CD4-positive, alpha-beta T cell (primary cell): ENCODE measurements around the gene TRPV5. TPM values are rescaled to one million over a fixed set of nuclear protein-coding genes. Genes with fewer than 3 reads are reported as not detected.
"Not testable (repeated sequence)": the region's sequence is repeated elsewhere in the genome, so short reads cannot be mapped to it uniquely, and the experiment has no call there.

ENCODE experiments used
- ATAC-seq: fragments of 200-7000 bp; cut with Tn5 transposase; one replicate; pipeline ENCODE4 v1.10.0; 2022; ENCODE audit warnings: mild to moderate bottlenecking; ENCODE audit not compliant: poor library complexity
- CTCF ChIA-PET: fragments of 350-600 bp; sonication (Branson Sonifier 250); formaldehyde crosslinking; loops from one replicate; lab custom pipeline; 2021; ENCODE audit warnings: antibody characterized with exemption, inconsistent platforms; lab: Charles Lee
- POLR2A ChIA-PET: fragments of 350-600 bp; sonication (Branson Sonifier 250); formaldehyde crosslinking; loops from one replicate; lab custom pipeline; 2021; ENCODE audit warnings: antibody characterized with exemption, inconsistent platforms; lab: Charles Lee
- DNase-seq, 14 experiments: peaks; one replicate each; pipeline ENCODE4 v3.0.0-alpha.2; 2013 to 2020; ENCODE audit warnings: mixed read lengths in 2 of 14
- H3K27ac ChIP-seq, 2 donors: one replicate each; pipeline versions ENCODE4 v1.5.1 to v1.7.0; 2013; ENCODE audit warnings: low read length in 2 of 2, low read depth in 1 of 2, mild to moderate bottlenecking in 1 of 2
- H3K27me3 ChIP-seq, 2 experiments: 1 replicate in 1 of 2; 2 replicates in 1 of 2; pipeline versions ENCODE4 v1.6.1 to v1.7.0; 2013; ENCODE audit warnings: low read length in 2 of 2, control low read depth in 1 of 2, mild to moderate bottlenecking in 1 of 2, moderate library complexity in 1 of 2; ENCODE audit not compliant: insufficient read depth in 2 of 2, control insufficient read depth in 1 of 2
- H3K36me3 ChIP-seq: one replicate; pipeline ENCODE4 v1.6.1; 2013; ENCODE audit warnings: low read length, control low read depth; ENCODE audit not compliant: insufficient read depth
- H3K4me1 ChIP-seq: one replicate; pipeline ENCODE4 v1.6.1; 2013; ENCODE audit warnings: low read length, control low read depth; ENCODE audit not compliant: insufficient read depth
- H3K4me3 ChIP-seq: one replicate; pipeline ENCODE4 v1.5.1; 2013; ENCODE audit warnings: mild to moderate bottlenecking, low read length, moderate library complexity
- H3K9me3 ChIP-seq, 2 experiments: 1 replicate in 1 of 2; 2 replicates in 1 of 2; pipeline versions ENCODE4 v1.6.1 to v1.7.0; 2013; ENCODE audit warnings: low read length in 2 of 2, mild to moderate bottlenecking in 2 of 2, control low read depth in 1 of 2, moderate library complexity in 1 of 2; ENCODE audit not compliant: control insufficient read depth in 1 of 2, insufficient read depth in 1 of 2
- H3K27ac Mint-ChIP-seq: one replicate; pipeline ENCODE4 v1.8.0; 2020; ENCODE audit warnings: mixed read lengths
- H3K27me3 Mint-ChIP-seq: one replicate; pipeline ENCODE4 v1.8.0; 2021; ENCODE audit warnings: mixed read lengths
- H3K36me3 Mint-ChIP-seq: one replicate; pipeline ENCODE4 v1.8.0; 2021; ENCODE audit warnings: low read depth, mixed read lengths
- H3K4me1 Mint-ChIP-seq: one replicate; pipeline ENCODE4 v1.8.0; 2021; ENCODE audit warnings: low read depth, mixed read lengths
- H3K4me3 Mint-ChIP-seq: one replicate; pipeline ENCODE4 v1.8.0; 2020; ENCODE audit warnings: mild to moderate bottlenecking, mixed read lengths
- H3K9me3 Mint-ChIP-seq: one replicate; pipeline ENCODE4 v1.8.0; 2020; ENCODE audit warnings: mixed read lengths
- CTCF ChIP-seq: fragments of 200-600 bp; IDR thresholded peaks from one replicate; pipeline ENCODE4 v1.8.0; 2022; ENCODE audit warnings: antibody characterized with exemption, mild to moderate bottlenecking
- intact Hi-C, 2 experiments: fragments of 100-400 bp; cut with DNase I in 1 of 2; cut with micrococcal nuclease in 1 of 2; formaldehyde crosslinking; loops; one replicate each; pipeline versions ENCODE4 v1.15.1 to v1.9.0; 2023 to 2025; cut with DNase I, micrococcal nuclease
- polyA plus RNA-seq, 2 donors: library from polyadenylated mRNA; unstranded; fragments of 120-200 nt; gene quantifications; one replicate each; pipeline ENCODE4 v1.2.1, GENCODE V29; 2013
- total RNA-seq, 174 experiments: library from RNA in 2 of 174; stranded (reverse) in 2 of 174; gene quantifications; one replicate each; pipeline ENCODE4 v1.2.3 and lab custom pipeline; 2021 to 2026

The TRPV5 gene
- not detected for total RNA-seq
- polyA plus RNA-seq (2013, experiment 1 of 2), result not detected
- not detected for polyA plus RNA-seq (2013, experiment 2 of 2)
- total RNA-seq (lab: John Stamatoyannopoulos, UW), result 0 to 0.17 (median 0) reads per million in 172 experiments

GRCh38 chr7:142933624-142934023, at the start of gene TRPV5:
TSS of gene TRPV5 (minus strand) at chr7:142933746. CDS start at chr7:142933459, 287 bp downstream.
- no peaks in the 10 kb centered on the region for H3K9me3 Mint-ChIP-seq

GRCh38 chr7:142978402-142978801, 44.9 kb upstream of the TRPV5 start:
- H3K4me1 ChIP-seq, POLR2A ChIA-PET, H3K9me3 ChIP-seq, H3K27ac Mint-ChIP-seq, H3K27me3 Mint-ChIP-seq, H3K27ac ChIP-seq, H3K4me3 Mint-ChIP-seq, H3K36me3 ChIP-seq, H3K27me3 ChIP-seq, H3K4me3 ChIP-seq, H3K4me1 Mint-ChIP-seq, DNase-seq, intact Hi-C loops, ATAC-seq, H3K36me3 Mint-ChIP-seq, CTCF ChIA-PET, H3K9me3 Mint-ChIP-seq: not testable (repeated sequence)

More at GRCh38 chr7:142933624-142934023, at the start of gene TRPV5:
- POLR2A ChIA-PET, result no interaction called here
- Histone ChIP-seq H3K9me3 (no peaks in the 10 kb centered on the region), H3K27ac (no peak within 1 kb of the TSS), H3K4me3 (no peak within 1 kb of the TSS), H3K27me3 (no peaks in the 10 kb centered on the region), H3K36me3 (no peaks in the 10 kb centered on the region), H3K4me1 (no peaks in the 10 kb centered on the region)
- ATAC-seq (no peak), DNase-seq (no peak)
- no peak within 1 kb of the TSS for H3K4me3 Mint-ChIP-seq
- TF ChIP-seq CTCF, result no peak
- H3K36me3 Mint-ChIP-seq, result no peaks in the 10 kb centered on the region
- no peaks in the 10 kb centered on the region for H3K4me1 Mint-ChIP-seq
- H3K27me3 Mint-ChIP-seq, result no peaks in the 10 kb centered on the region
- intact Hi-C loops, result no loop called here
- CTCF ChIA-PET, result no interaction called here
- no peak within 1 kb of the TSS for H3K27ac Mint-ChIP-seq

GRCh38 chr7:142974626-142975025, 41.1 kb upstream of the TRPV5 start:
- Mint-ChIP-seq H3K27ac (no peak overlapping the region), H3K4me3 (no peak overlapping the region), H3K36me3 (no peaks in the 10 kb centered on the region), H3K27me3 (peaks cover 23% of the 10 kb centered on the region), H3K9me3 (peaks cover 5% of the 10 kb centered on the region), H3K4me1 (no peaks in the 10 kb centered on the region)
- CTCF ChIA-PET, result no interaction called here
- TF ChIP-seq CTCF, result no peak
- H3K36me3 ChIP-seq, result no peaks in the 10 kb centered on the region
- peaks cover 3 to 9% of the 10 kb centered on the region in 2 experiments for H3K27me3 ChIP-seq
- no peak for ATAC-seq
- no peaks in the 10 kb centered on the region for H3K4me1 ChIP-seq
- H3K27ac ChIP-seq, result no peak overlapping the region
- H3K9me3 ChIP-seq, result no peaks in the 10 kb centered on the region
- POLR2A ChIA-PET, result no interaction called here
- no peak for DNase-seq
- intact Hi-C loops, result no loop called here
- no peak overlapping the region for H3K4me3 ChIP-seq

GRCh38 chr7:142969183-142969582, 35.6 kb upstream of the TRPV5 start:
- ATAC-seq, result no peak
- CTCF ChIA-PET, result no interaction called here

More at GRCh38 chr7:142969183-142969582, 35.6 kb upstream of the TRPV5 start:
- H3K36me3 Mint-ChIP-seq, result no peaks in the 10 kb centered on the region
- H3K9me3 Mint-ChIP-seq, result no peaks in the 10 kb centered on the region
- Histone ChIP-seq H3K27ac (no peak overlapping the region), H3K27me3 (peaks cover 18 to 19% of the 10 kb centered on the region in 2 experiments), H3K4me3 (no peak overlapping the region), H3K9me3 (no peaks in the 10 kb centered on the region), H3K4me1 (no peaks in the 10 kb centered on the region), H3K36me3 (no peaks in the 10 kb centered on the region)
- no peak for TF ChIP-seq CTCF
- H3K4me1 Mint-ChIP-seq, result no peaks in the 10 kb centered on the region
- H3K4me3 Mint-ChIP-seq, result no peak overlapping the region
- no peak for DNase-seq
- no peak overlapping the region for H3K27ac Mint-ChIP-seq
- intact Hi-C loops, result no loop called here
- H3K27me3 Mint-ChIP-seq, result peaks cover 50% of the 10 kb centered on the region
- POLR2A ChIA-PET, result no interaction called here
